Neuron (in vitro differentiated cells): ENCODE data around the gene RORB.

Experiments used
- H2AFZ ChIP-seq: one replicate; pipeline ENCODE4 v1.6.1; 2013; ENCODE audit warnings: low read depth, mild to moderate bottlenecking, inconsistent platforms, low read length, moderate library complexity
- H3K27me3 ChIP-seq: one replicate; pipeline ENCODE4 v1.6.1; 2013; ENCODE audit warnings: low read length; ENCODE audit not compliant: insufficient read depth
- H3K36me3 ChIP-seq: one replicate; pipeline ENCODE4 v1.6.1; 2013; ENCODE audit warnings: low read length; ENCODE audit not compliant: insufficient read depth
- H3K4me1 ChIP-seq: one replicate; pipeline ENCODE4 v1.6.1; 2013; ENCODE audit warnings: low read length; ENCODE audit not compliant: insufficient read depth
- H3K4me3 ChIP-seq: 2 replicates; pipeline ENCODE4 v1.5.1; 2013; ENCODE audit warnings: mild to moderate bottlenecking, low read length, moderate library complexity
- H3K9me3 ChIP-seq: one replicate; pipeline ENCODE4 v1.6.1; 2013; ENCODE audit warnings: low read length

The RORB gene

DNA sequence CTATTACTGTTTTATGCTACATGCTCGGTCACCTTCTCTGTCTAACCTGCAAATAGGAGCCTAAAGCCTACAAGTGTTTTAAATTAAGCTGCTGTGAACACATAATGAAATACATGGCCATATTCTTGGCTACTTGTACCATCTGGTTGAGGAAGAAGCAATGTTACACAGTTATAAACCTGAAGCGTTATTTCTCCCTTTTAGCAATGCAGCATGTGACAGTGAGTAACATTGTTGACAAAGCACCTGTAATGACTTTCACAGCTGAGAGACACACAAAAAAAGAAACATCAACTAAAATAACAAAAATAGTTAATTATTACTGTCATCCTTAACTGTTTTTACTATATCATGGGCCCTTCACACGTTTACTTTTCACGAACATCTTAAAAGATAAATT, 146.9 kb downstream of the RORB start:
- no peak overlapping the region for H2AFZ ChIP-seq
- H3K9me3 ChIP-seq: no peaks in the 10 kb centered on the region
- H3K4me1 ChIP-seq: no peaks in the 10 kb centered on the region
- H3K27me3 ChIP-seq: no peaks in the 10 kb centered on the region
- H3K4me3 ChIP-seq: no peak overlapping the region
- no peaks in the 10 kb centered on the region for H3K36me3 ChIP-seq

DNA sequence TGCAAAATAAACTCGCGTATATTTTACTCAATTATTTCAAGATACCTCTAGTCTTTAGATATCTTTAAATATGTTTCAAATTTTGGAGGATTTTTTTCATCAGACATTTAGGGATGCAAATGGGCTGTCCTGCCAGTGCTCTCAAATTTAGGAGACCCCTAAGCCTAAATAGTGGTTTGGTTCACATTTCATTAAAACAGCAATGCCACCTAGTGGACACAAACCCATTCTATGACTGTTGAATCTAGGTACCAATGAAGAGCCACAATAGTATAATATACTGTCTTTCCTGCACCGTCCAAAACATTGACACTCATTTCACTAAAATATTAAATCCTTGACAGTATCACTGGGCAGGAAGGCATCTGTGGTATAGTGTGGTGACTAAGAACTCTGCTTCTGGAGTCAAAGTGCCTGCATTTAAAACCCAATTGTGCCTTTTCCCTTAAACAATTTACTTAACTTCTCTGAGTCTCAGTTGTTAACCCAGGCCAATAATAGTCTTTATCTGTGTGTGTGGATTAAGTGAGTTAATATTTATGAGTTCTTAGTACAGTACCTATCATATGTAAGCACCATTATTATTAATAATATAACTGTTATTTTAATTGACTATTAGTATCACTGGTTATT, 148.0 kb downstream of the RORB start:
- H3K36me3 ChIP-seq: no peaks in the 10 kb centered on the region
- no peaks in the 10 kb centered on the region for H3K9me3 ChIP-seq
- H3K4me3 ChIP-seq: no peak overlapping the region
- no peak overlapping the region for H2AFZ ChIP-seq
- no peaks in the 10 kb centered on the region for H3K4me1 ChIP-seq
- no peaks in the 10 kb centered on the region for H3K27me3 ChIP-seq

DNA sequence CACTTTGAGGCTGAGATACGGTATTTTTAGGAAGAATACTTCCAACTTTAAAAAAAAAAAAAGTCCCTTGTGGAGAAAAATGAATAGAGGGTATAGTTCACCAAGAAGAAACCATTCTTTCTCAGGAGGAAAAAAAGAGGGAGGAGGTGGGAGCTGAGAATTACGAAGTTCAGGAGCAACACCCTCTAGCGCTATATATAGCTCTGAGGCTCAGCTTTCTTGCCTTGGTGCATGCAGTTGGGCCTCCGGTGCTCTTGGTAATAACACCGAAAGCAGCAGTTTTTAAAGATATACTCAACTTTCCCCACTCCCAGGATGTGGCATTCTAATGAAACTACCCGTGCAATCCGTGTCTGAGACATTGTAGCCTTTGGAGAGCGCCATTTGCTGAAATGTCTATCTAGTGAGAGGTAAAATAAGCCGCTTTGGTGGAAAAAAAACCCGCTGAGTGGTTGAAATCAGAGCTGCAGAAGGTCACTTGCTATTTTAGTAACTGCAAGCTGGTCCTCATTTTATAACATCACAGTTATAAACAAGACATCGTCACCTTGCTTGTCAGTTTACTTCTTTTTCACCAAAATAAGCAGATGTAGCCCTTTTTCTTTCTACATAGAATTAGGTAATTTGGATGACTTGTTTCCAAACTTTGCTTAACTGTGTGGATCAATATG, 156.4 kb downstream of the RORB start:
- Histone ChIP-seq H3K4me1 (no peaks in the 10 kb centered on the region), H2AFZ (peak overlapping the region; percentile 54), H3K36me3 (no peaks in the 10 kb centered on the region), H3K27me3 (no peaks in the 10 kb centered on the region), H3K9me3 (no peaks in the 10 kb centered on the region), H3K4me3 (no peak overlapping the region)

DNA sequence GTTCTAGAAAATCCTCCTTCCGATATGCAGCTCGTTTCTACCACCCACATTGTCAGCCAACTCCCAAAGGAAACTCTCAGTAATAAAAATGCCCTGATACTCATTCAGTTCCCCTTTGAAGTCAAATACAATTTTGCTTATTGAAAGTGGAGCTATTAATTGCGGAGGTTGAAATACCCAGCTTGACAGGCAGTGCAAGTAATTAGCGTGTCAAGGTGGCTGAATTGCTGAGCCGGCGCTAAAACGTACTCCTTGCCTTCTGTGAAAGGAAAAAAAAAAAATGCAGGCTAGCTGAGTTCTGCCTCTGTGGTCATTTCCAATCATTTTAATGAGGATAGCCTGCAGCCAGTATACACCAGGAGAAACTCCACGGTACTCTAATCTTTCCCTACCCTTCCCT, 165.5 kb downstream of the RORB start:
- H3K36me3 ChIP-seq: no peaks in the 10 kb centered on the region
- H3K27me3 ChIP-seq: no peaks in the 10 kb centered on the region
- no peak overlapping the region for H2AFZ ChIP-seq
- no peaks in the 10 kb centered on the region for H3K4me1 ChIP-seq
- no peak overlapping the region for H3K4me3 ChIP-seq
- no peaks in the 10 kb centered on the region for H3K9me3 ChIP-seq

DNA sequence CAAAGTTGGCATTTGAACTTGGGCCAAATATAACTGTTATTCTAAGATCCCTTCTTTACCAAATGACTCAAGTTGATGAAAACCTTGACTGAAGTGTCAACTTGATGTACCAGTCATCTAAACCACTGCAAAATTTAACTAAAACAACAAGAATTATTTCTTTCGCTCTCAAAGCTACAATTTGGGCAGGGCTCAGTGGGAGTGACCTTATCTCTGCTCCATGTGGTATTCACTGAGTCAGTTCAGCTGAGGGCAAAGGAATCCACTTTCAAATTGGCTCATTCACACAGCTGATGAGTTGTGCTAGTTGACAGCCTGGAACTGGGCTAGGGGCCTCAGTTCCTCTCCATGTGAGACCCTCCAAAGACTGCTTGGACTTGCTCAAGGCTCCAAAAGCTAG, 166.3 kb downstream of the RORB start:
- Histone ChIP-seq H3K4me3 (no peak overlapping the region), H3K9me3 (no peaks in the 10 kb centered on the region), H3K27me3 (no peaks in the 10 kb centered on the region), H3K4me1 (no peaks in the 10 kb centered on the region), H2AFZ (no peak overlapping the region), H3K36me3 (no peaks in the 10 kb centered on the region)

DNA sequence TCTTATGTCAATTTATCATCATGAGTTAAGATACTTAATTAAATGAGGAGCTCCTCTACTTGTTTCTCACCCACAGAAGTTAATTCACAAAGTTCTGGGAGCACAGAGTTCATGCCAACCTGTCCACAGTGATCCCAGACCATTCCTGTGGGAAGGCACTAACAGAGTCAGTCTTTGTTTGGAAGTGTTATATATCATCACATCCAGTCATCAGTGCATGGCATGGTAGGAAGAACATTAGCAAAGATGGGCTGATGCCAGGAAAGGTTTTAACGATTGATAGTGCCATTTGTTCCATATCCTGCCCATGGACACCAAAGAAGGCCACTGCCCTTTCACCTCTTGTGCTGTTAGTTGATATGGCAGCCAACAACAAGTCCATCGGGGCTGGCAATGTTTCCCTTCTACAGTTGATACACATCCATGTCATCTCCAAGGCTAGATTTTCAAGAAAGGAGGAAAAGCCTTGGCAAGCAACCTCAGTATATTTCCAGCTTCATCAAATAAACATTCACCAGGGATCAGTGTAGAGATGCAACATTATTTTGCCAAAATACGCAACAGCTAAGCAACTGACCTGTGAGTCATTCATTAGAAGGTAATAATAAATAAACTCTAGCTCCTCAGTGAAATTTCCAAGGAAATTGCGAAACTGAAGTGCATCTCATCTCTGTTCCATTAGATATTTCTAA, 169.6 kb downstream of the RORB start:
- peaks cover 9% of the 10 kb centered on the region for H3K4me1 ChIP-seq
- no peak overlapping the region for H3K4me3 ChIP-seq
- H3K27me3 ChIP-seq: no peaks in the 10 kb centered on the region
- H2AFZ ChIP-seq: no peak overlapping the region
- no peaks in the 10 kb centered on the region for H3K9me3 ChIP-seq
- H3K36me3 ChIP-seq: no peaks in the 10 kb centered on the region

DNA sequence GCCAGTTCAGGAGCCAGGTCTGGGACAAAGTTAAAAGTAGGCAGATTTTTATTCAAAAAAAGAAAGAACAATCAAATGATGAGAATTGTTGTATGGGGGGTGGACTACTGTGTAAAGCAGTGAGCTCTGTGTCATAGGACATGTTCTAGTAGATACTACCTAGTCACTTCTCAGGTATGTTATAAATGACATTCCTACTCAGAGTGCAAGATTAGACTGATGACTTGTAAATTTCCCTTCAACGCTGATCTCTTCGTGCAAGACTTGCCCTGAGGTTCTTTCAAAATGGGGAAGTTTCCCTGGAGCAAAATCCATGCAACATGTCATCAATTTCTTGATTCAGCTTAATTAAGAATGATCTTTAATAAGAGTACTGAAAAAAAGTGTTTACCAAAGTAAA, 175.1 kb downstream of the RORB start:
- no peak overlapping the region for H2AFZ ChIP-seq
- H3K9me3 ChIP-seq: no peaks in the 10 kb centered on the region
- no peak overlapping the region for H3K4me3 ChIP-seq
- H3K36me3 ChIP-seq: no peaks in the 10 kb centered on the region
- peaks cover 9% of the 10 kb centered on the region for H3K4me1 ChIP-seq
- no peaks in the 10 kb centered on the region for H3K27me3 ChIP-seq

DNA sequence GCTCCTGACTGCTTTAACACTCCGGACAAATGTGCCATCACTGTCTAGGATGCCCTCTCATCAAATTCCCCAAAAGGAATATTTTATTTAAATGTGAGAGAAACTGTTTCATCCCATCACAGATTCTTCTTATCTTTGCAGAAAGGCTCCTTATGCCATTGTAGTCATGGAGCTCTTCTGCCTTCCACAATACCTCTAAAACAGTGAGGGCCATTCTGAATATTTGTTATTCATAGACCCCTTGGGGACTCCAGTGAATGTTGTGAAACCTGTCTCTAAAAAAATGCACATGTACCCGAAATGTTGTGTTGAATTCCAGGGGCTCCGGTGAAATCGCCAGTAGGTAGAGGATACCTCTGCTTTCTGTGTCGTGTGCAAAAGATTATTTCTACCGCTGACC, 176.9 kb downstream of the RORB start:
- H2AFZ ChIP-seq: no peak overlapping the region
- no peaks in the 10 kb centered on the region for H3K9me3 ChIP-seq
- no peaks in the 10 kb centered on the region for H3K36me3 ChIP-seq
- peaks cover 9% of the 10 kb centered on the region for H3K4me1 ChIP-seq
- H3K4me3 ChIP-seq: no peak overlapping the region
- H3K27me3 ChIP-seq: no peaks in the 10 kb centered on the region

DNA sequence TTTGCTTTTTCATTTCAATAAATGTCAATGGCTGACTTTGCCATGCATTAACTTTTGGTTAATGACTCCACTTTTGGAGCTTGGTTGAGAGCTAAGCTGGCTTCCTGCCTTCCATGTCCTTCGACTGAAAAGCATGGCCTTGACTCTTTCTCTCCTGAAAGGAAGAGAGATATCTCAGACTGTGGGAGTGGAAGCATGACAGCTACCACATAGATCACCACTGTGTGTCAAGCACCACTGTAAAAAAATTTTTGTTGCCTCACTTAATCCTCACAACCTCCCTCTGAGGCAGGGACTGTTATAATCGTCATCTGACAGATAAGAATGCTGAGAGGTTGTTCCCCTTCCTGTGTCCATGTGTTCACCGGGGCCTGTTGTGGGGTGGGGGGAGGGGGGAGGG, 184.8 kb downstream of the RORB start:
- H3K36me3 ChIP-seq: no peaks in the 10 kb centered on the region
- H2AFZ ChIP-seq: no peak overlapping the region
- no peaks in the 10 kb centered on the region for H3K4me1 ChIP-seq
- no peaks in the 10 kb centered on the region for H3K9me3 ChIP-seq
- H3K27me3 ChIP-seq: no peaks in the 10 kb centered on the region
- no peak overlapping the region for H3K4me3 ChIP-seq

DNA sequence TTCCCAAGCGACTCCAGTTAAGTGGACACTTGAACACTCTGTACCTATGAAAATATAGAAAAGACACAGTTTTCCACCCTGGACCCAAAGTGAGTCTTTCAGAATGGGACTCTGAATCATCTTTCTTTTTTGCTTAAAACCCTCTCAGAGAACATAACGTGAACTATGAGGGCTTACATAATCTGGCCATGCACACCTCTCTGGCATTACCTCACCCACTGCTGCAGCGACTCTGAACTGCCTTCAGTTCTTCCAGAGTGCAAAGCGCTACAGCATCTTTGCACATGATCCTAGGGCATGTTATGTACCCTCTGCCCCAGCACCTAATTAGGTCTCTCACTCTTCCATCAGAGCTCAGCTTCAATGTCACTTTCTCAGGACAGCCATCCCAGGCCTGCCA, 186.2 kb downstream of the RORB start:
- H3K4me3 ChIP-seq: no peak overlapping the region
- H3K9me3 ChIP-seq: no peaks in the 10 kb centered on the region
- no peaks in the 10 kb centered on the region for H3K36me3 ChIP-seq
- no peak overlapping the region for H2AFZ ChIP-seq
- no peaks in the 10 kb centered on the region for H3K27me3 ChIP-seq
- H3K4me1 ChIP-seq: no peaks in the 10 kb centered on the region

DNA sequence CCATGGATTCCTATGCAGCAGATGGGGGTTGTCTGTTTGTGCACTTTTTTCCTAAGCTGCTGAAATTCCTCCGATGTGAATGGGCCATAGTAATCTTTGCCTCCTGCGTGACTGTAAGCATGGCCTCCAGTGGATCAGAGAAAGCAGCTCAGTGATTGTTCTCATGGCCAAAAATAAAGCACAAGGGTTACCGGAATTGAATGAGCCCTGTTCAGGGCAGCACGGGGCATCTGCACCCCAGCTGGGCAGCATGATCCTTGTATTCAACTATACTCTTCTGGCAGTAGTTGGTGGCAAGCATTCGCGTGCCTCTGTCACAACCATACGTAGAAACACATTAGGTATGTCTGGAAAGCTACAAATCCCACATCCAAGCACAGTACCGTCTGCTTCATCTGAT, 193.9 kb downstream of the RORB start:
- no peaks in the 10 kb centered on the region for H3K9me3 ChIP-seq
- no peaks in the 10 kb centered on the region for H3K27me3 ChIP-seq

DNA sequence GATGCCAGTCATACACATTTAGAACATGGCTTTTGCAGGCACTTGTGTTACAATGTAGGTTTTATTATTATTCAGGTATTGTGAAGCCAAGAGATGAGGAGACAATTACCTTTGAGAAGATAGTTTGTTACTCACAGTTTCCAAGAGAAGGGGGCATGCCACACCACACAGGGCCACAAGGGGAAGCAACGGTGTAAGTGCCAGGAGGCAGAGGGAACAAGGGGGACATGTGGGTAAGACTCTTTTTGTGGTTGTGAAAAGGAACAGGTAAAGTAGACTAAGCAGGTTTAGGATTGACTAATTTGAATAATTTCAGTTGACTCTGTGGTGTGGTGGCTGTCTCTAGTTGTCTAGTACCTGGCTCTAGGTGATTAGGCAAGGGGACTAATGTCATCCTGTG, 199.4 kb downstream of the RORB start:
- H3K4me1 ChIP-seq: peaks cover 6% of the 10 kb centered on the region
- no peak overlapping the region for H3K4me3 ChIP-seq
- H3K9me3 ChIP-seq: no peaks in the 10 kb centered on the region
- H3K27me3 ChIP-seq: no peaks in the 10 kb centered on the region
- no peak overlapping the region for H2AFZ ChIP-seq
- no peaks in the 10 kb centered on the region for H3K36me3 ChIP-seq

More for the DNA sequence above, 193.9 kb downstream of the RORB start:
- no peak overlapping the region for H3K4me3 ChIP-seq
- peaks cover 26% of the 10 kb centered on the region for H3K4me1 ChIP-seq
- no peaks in the 10 kb centered on the region for H3K36me3 ChIP-seq
- H2AFZ ChIP-seq: no peak overlapping the region

DNA sequence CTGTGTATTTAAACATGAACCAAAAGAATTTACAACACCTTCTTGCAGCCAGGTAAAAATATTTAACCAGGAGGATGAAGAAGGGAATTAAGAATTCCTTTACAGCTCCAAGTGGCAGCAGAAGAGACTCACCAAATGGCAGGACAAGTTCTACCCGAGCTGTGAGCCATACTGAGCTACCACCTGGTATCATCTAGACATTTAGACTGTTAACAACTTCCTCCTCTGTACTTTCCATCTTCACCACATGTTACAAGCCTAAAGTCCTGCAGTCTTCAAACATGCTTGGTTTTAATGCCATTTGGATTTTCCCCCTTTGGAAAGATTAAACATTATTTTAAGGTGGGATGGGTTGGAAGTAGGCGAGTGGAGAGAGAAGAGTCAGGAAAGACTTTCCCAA, 200.4 kb downstream of the RORB start:
- Histone ChIP-seq H3K9me3 (no peaks in the 10 kb centered on the region), H3K4me3 (no peak overlapping the region), H3K27me3 (no peaks in the 10 kb centered on the region), H2AFZ (no peak overlapping the region), H3K36me3 (no peaks in the 10 kb centered on the region), H3K4me1 (no peaks in the 10 kb centered on the region)
